H9 (cell line): ENCODE measurements around the gene ACSL3. TPM values are rescaled to one million over a fixed set of nuclear protein-coding genes. Genes with fewer than 3 reads are reported as not detected.
"Not testable (repeated sequence)": the region's sequence is repeated elsewhere in the genome, so short reads cannot be mapped to it uniquely, and the experiment has no call there.

ENCODE experiments used
- DNase-seq: peaks from one replicate; pipeline ENCODE4 v3.0.0-alpha.2; 2017
- H2AFZ ChIP-seq: one replicate; pipeline ENCODE4 v1.6.1; 2013; ENCODE audit warnings: mild to moderate bottlenecking, low read length, control low read depth, moderate library complexity
- H2AK5ac ChIP-seq: 2 replicates; pipeline ENCODE4 v1.6.1; 2013; ENCODE audit warnings: low read length, control low read depth, mixed read lengths; ENCODE audit not compliant: insufficient read length
- H2BK120ac ChIP-seq: one replicate; pipeline ENCODE4 v1.6.1; 2013; ENCODE audit warnings: low read depth, mild to moderate bottlenecking, low read length, control low read depth, inconsistent platforms; ENCODE audit not compliant: poor library complexity, severe bottlenecking
- H2BK12ac ChIP-seq: 2 replicates; pipeline ENCODE4 v1.6.1; 2013; ENCODE audit warnings: low read length, control low read depth, mixed read lengths, low read depth; ENCODE audit not compliant: insufficient read length
- H2BK15ac ChIP-seq: 2 replicates; pipeline ENCODE4 v1.6.1; 2013; ENCODE audit warnings: low read depth, low read length, control low read depth
- H2BK20ac ChIP-seq: one replicate; pipeline ENCODE4 v1.6.1; 2013; ENCODE audit warnings: low read depth, mild to moderate bottlenecking, low read length, control low read depth, inconsistent platforms; ENCODE audit not compliant: poor library complexity, severe bottlenecking
- H2BK5ac ChIP-seq: 2 replicates; pipeline ENCODE4 v1.6.1; 2013; ENCODE audit warnings: low read length, control low read depth, mixed read lengths; ENCODE audit not compliant: insufficient read length
- H3K14ac ChIP-seq: 2 replicates; pipeline ENCODE4 v1.6.1; 2013; ENCODE audit warnings: low read length, control low read depth; ENCODE audit not compliant: insufficient read depth
- H3K18ac ChIP-seq: 2 replicates; pipeline ENCODE4 v1.6.1; 2013; ENCODE audit warnings: low read depth, mild to moderate bottlenecking, mixed read lengths, low read length, control low read depth; ENCODE audit not compliant: insufficient read length
- H3K23ac ChIP-seq: 2 replicates; pipeline ENCODE4 v1.6.1; 2013; ENCODE audit warnings: low read length, control low read depth, mixed read lengths, low read depth; ENCODE audit not compliant: insufficient read length
- H3K23me2 ChIP-seq: 2 replicates; pipeline ENCODE4 v1.6.1; 2013; ENCODE audit warnings: low read depth, mild to moderate bottlenecking, mixed read lengths, low read length, control low read depth; ENCODE audit not compliant: insufficient read length, poor library complexity, severe bottlenecking
- H3K27ac ChIP-seq: 2 replicates; pipeline ENCODE4 v1.5.1; 2013; ENCODE audit warnings: low read length, control low read depth, mixed read lengths, low read depth; ENCODE audit not compliant: insufficient read length
- H3K27me3 ChIP-seq: 2 replicates; pipeline ENCODE4 v1.6.1; 2013; ENCODE audit warnings: low read length, control low read depth, inconsistent platforms; ENCODE audit not compliant: insufficient read depth
- H3K4ac ChIP-seq: 2 replicates; pipeline ENCODE4 v1.6.1; 2013; ENCODE audit warnings: low read depth, mild to moderate bottlenecking, control low read depth, inconsistent platforms, low read length, moderate library complexity
- H3K4me1 ChIP-seq: 2 replicates; pipeline ENCODE4 v1.6.1; 2013; ENCODE audit warnings: low read length, control low read depth, inconsistent platforms; ENCODE audit not compliant: insufficient read depth
- H3K4me2 ChIP-seq: 2 replicates; pipeline ENCODE4 v1.6.1; 2013; ENCODE audit warnings: low read length, control low read depth, mixed read lengths; ENCODE audit not compliant: insufficient read length, insufficient read depth
- H3K56ac ChIP-seq: 2 replicates; pipeline ENCODE4 v1.6.1; 2013; ENCODE audit warnings: low read depth, mild to moderate bottlenecking, mixed read lengths, low read length, control low read depth; ENCODE audit not compliant: insufficient read length
- H3K79me1 ChIP-seq: 2 replicates; pipeline ENCODE4 v1.6.1; 2013; ENCODE audit warnings: low read depth, mild to moderate bottlenecking, moderate library complexity, low read length, control low read depth, inconsistent platforms; ENCODE audit not compliant: insufficient read depth, poor library complexity, severe bottlenecking
- H3K79me2 ChIP-seq: 2 replicates; pipeline ENCODE4 v1.6.1; 2013; ENCODE audit warnings: low read length, control low read depth, inconsistent platforms; ENCODE audit not compliant: insufficient read depth
- H3K9ac ChIP-seq: 2 replicates; pipeline ENCODE4 v1.6.1; 2013; ENCODE audit warnings: low read length, control low read depth, mixed read lengths; ENCODE audit not compliant: insufficient read length; ENCODE audit errors: extremely low read depth
- H3K9me3 ChIP-seq: one replicate; pipeline ENCODE4 v1.6.1; 2013; ENCODE audit warnings: low read depth, low read length, inconsistent platforms; ENCODE audit not compliant: control insufficient read depth
- H3T11ph ChIP-seq: one replicate; pipeline ENCODE4 v1.6.1; 2013; ENCODE audit warnings: mild to moderate bottlenecking, low read length, control low read depth, inconsistent platforms
- H4K20me1 ChIP-seq: one replicate; pipeline ENCODE4 v1.6.1; 2013; ENCODE audit not compliant: control insufficient read depth, insufficient read length, insufficient read depth
- H4K5ac ChIP-seq: 2 replicates; pipeline ENCODE4 v1.6.1; 2013; ENCODE audit warnings: low read depth, mild to moderate bottlenecking, mixed read lengths, low read length, control low read depth; ENCODE audit not compliant: insufficient read length
- H4K8ac ChIP-seq: replicated peaks from 2 replicates; pipeline ENCODE4 v1.6.1; 2013; ENCODE audit warnings: low read length, control low read depth, mixed read lengths, low read depth; ENCODE audit not compliant: insufficient read length
- H4K91ac ChIP-seq: 2 replicates; pipeline ENCODE4 v1.6.1; 2013; ENCODE audit warnings: low read depth, mild to moderate bottlenecking, moderate library complexity, mixed read lengths, low read length, control low read depth; ENCODE audit not compliant: insufficient read length
- H3K27ac Mint-ChIP-seq, 3 experiments: 2 replicates in 2 of 3; 3 replicates in 1 of 3; pipeline ENCODE4 v1.8.0; 2020 to 2021; ENCODE audit warnings: mixed read lengths in 3 of 3, mild to moderate bottlenecking in 1 of 3, moderate library complexity in 1 of 3
- H3K27me3 Mint-ChIP-seq: 2 replicates; pipeline ENCODE4 v1.8.0; 2021; ENCODE audit warnings: low read depth, mild to moderate bottlenecking, moderate library complexity, mixed read lengths
- H3K36me3 Mint-ChIP-seq, 3 experiments: 2 replicates in 2 of 3; 3 replicates in 1 of 3; pipeline ENCODE4 v1.8.0; 2020 to 2021; ENCODE audit warnings: low read depth in 3 of 3, mixed read lengths in 3 of 3; ENCODE audit not compliant: insufficient read depth in 1 of 3
- H3K4me1 Mint-ChIP-seq, 2 experiments: 2 replicates each; pipeline ENCODE4 v1.8.0; 2020; ENCODE audit warnings: mixed read lengths in 2 of 2
- H3K4me3 Mint-ChIP-seq, 2 experiments: 2 replicates in 1 of 2; 3 replicates in 1 of 2; pipeline ENCODE4 v1.8.0; 2020 to 2021; ENCODE audit warnings: mild to moderate bottlenecking in 2 of 2, mixed read lengths in 2 of 2, moderate library complexity in 1 of 2
- H3K9me3 Mint-ChIP-seq, 2 experiments: 2 replicates in 1 of 2; 3 replicates in 1 of 2; pipeline ENCODE4 v1.8.0; 2020; ENCODE audit warnings: mild to moderate bottlenecking in 2 of 2, mixed read lengths in 2 of 2, moderate library complexity in 1 of 2
- WGBS: extraction: QIAGEN DNeasy Blood & Tissue Kit; methylation state at CpG from one replicate; pipeline ENCODE4 v1.1.7; 2013; ENCODE audit warnings: missing lambda C conversion rate, low lambda C conversion rate, mixed read lengths; ENCODE audit not compliant: insufficient read length; ENCODE audit errors: extremely low coverage; 5-methylcytosine and 5-hydroxymethylcytosine counted together
- total RNA-seq: library from RNA; stranded (reverse); gene quantifications from 2 replicates; pipeline ENCODE4 v1.2.1, GENCODE V29; 2021
- TF ChIP-seq, protein P1 (sequence below): fragments of 200-600 bp; sonication (generic); conservative IDR thresholded peaks from 3 replicates; pipeline ENCODE4 v1.8.0; 2021; ENCODE audit warnings: antibody characterized with exemption, mild to moderate bottlenecking

ACSL3 gene
- total RNA-seq, 1 experiment from 2014 or later, result 60.9 TPM

DNA sequence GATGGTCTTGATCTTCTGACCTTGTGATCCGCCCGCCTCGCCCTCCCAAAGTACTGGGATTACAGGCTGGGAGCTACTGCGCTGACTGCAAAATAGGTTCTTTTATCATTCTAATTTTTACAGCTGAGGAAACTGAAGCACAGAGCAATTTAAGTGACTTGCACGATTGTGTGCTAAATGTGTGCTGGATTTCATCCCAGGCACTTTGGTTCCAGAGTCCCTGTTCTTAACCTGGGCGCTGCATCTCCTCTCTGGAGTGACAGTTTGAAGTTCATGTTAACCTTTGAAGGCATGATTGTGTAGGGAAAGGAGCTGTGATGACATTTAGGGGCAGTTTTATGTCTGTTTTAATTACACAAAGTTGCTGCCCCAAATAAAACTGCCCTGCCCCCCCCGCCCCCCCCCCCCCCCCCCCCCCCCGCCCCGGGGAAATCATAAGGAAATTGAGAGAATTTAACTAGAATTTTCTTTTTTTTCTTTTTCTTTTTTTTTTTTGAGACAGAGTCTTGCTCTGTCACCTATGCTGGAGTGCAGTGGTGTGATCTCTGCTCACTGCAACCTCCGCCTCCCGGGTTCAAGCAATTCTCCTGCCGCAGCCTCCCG lies 5.6 kb downstream of the ACSL3 start:
- H3K56ac ChIP-seq, result no peak overlapping the region
- H3K23me2 ChIP-seq, result peaks cover 7% of the 10 kb centered on the region
- no peak overlapping the region for H4K91ac ChIP-seq
- H3K4me3 Mint-ChIP-seq, result no peak overlapping the region; a peak in 1 of 5 replicates
- DNase-seq, result no peak
- H3T11ph ChIP-seq, result no peak overlapping the region
- no peaks in the 10 kb centered on the region for H3K27me3 Mint-ChIP-seq
- TF ChIP-seq, protein P1, sequence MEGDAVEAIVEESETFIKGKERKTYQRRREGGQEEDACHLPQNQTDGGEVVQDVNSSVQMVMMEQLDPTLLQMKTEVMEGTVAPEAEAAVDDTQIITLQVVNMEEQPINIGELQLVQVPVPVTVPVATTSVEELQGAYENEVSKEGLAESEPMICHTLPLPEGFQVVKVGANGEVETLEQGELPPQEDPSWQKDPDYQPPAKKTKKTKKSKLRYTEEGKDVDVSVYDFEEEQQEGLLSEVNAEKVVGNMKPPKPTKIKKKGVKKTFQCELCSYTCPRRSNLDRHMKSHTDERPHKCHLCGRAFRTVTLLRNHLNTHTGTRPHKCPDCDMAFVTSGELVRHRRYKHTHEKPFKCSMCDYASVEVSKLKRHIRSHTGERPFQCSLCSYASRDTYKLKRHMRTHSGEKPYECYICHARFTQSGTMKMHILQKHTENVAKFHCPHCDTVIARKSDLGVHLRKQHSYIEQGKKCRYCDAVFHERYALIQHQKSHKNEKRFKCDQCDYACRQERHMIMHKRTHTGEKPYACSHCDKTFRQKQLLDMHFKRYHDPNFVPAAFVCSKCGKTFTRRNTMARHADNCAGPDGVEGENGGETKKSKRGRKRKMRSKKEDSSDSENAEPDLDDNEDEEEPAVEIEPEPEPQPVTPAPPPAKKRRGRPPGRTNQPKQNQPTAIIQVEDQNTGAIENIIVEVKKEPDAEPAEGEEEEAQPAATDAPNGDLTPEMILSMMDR, result no peak
- H3K4ac ChIP-seq, result no peak overlapping the region
- peaks cover 8% of the 10 kb centered on the region for H3K79me1 ChIP-seq
- peaks cover 76% of the 10 kb centered on the region for H3K79me2 ChIP-seq
- peaks cover 0 to 3% (median 0%) of the 10 kb centered on the region in 3 experiments; a peak in 2 of 7 replicates for H3K36me3 Mint-ChIP-seq
- no CpG with 5 or more reads among the region's 13 CpGs for WGBS
- H3K9ac ChIP-seq, result no peak overlapping the region
- no peak overlapping the region for H2BK20ac ChIP-seq
- H4K5ac ChIP-seq, result no peak overlapping the region
- peaks cover 31% of the 10 kb centered on the region for H3K4me1 ChIP-seq
- H3K27me3 ChIP-seq, result no peaks in the 10 kb centered on the region
- H3K27ac ChIP-seq, result no peak overlapping the region
- no peak overlapping the region for H2BK5ac ChIP-seq
- H3K9me3 ChIP-seq, result no peaks in the 10 kb centered on the region
- H2AFZ ChIP-seq, result no peak overlapping the region
- no peak overlapping the region for H2BK120ac ChIP-seq
- no peaks in the 10 kb centered on the region for H4K20me1 ChIP-seq
- H3K18ac ChIP-seq, result no peak overlapping the region
- H3K23ac ChIP-seq, result no peak overlapping the region
- no peak overlapping the region for H2BK15ac ChIP-seq
- no peak overlapping the region for H2AK5ac ChIP-seq
- peak overlapping the region in 1 of 3 experiments; percentile 57; a peak in 2 of 7 replicates for H3K27ac Mint-ChIP-seq
- H3K9me3 Mint-ChIP-seq, result no peaks in the 10 kb centered on the region; a peak in 1 of 5 replicates
- H3K4me1 Mint-ChIP-seq, result peaks cover 6 to 10% of the 10 kb centered on the region in 2 experiments
- no peak overlapping the region for H4K8ac ChIP-seq
- no peak overlapping the region for H3K4me2 ChIP-seq
- no peak overlapping the region for H2BK12ac ChIP-seq
- no peak overlapping the region for H3K14ac ChIP-seq

DNA sequence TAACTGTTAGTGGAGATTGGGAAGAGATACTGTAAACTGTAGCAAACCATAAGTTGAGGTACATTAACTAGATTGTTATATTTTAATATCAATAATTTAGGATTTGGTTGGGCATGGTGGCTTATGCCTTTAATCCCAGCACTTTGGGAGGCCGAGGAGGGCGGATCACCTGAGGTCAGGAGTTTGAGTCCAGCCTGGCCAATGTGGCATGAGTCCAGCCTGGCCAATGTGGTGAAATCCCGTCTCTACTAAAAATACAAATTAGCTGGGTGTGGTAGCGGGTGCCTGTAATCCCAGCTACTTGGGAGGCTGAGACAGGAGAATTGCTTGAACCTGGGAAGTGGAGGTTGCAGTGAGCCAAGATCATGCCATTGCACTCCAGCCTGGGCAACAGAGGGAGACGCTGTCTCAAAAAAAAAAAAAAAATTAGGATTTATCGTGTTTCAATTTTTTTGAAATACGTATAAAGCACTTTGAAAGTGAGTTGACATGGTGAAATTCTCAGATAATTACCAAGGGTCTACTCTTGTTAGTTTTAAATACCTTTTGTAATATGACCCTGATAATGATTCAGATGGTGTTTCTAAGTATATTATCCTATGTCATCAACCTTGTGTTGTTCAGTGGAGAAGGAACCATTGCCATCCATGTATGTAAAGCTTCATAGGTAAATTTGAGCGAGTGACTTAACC lies 7.9 kb downstream of the ACSL3 start:
- H2BK12ac ChIP-seq, H4K91ac ChIP-seq, H2BK5ac ChIP-seq, H3K27me3 ChIP-seq, H2BK120ac ChIP-seq, H3K18ac ChIP-seq, H3K9ac ChIP-seq, H3K4ac ChIP-seq, H2BK15ac ChIP-seq, H3K36me3 Mint-ChIP-seq, H4K20me1 ChIP-seq, H3K9me3 ChIP-seq, H3K27me3 Mint-ChIP-seq, H3K4me2 ChIP-seq, H3K4me3 Mint-ChIP-seq, DNase-seq, H3T11ph ChIP-seq, H3K23ac ChIP-seq, H2BK20ac ChIP-seq, H3K56ac ChIP-seq, H3K27ac ChIP-seq, H3K23me2 ChIP-seq, H3K27ac Mint-ChIP-seq, H3K14ac ChIP-seq, H2AK5ac ChIP-seq, H2AFZ ChIP-seq, H4K8ac ChIP-seq, H4K5ac ChIP-seq, H3K9me3 Mint-ChIP-seq: not testable (repeated sequence)
- Histone ChIP-seq H3K4me1 (peaks cover 24% of the 10 kb centered on the region), H3K79me1 (peaks cover 15% of the 10 kb centered on the region), H3K79me2 (peaks cover 68% of the 10 kb centered on the region)
- WGBS, result no CpG with 5 or more reads among the region's 8 CpGs
- peaks cover 6 to 15% of the 10 kb centered on the region in 2 experiments for H3K4me1 Mint-ChIP-seq
